AG09309 (cell line): Measurements from ENCODE around the gene IL7R.

Experiments
- DNase-seq: peaks from one replicate; pipeline ENCODE4 v3.0.0-alpha.2; 2010; ENCODE audit warnings: low read depth
- H3K4me3 ChIP-seq: 2 replicates; pipeline ENCODE4 v1.5.1; 2011; ENCODE audit warnings: mild to moderate bottlenecking, low read depth, low read length, moderate library complexity; ENCODE audit not compliant: control insufficient read depth
- CTCF ChIP-seq: IDR thresholded peaks from 2 replicates; pipeline ENCODE4 v1.5.1; 2011; ENCODE audit warnings: mild to moderate bottlenecking, low read depth, low read length, inconsistent platforms; ENCODE audit not compliant: insufficient read depth, control insufficient read depth; ENCODE audit errors: missing control alignments

Gene IL7R

GRCh38 chr5:35857606-35858205 lies 1.0 kb downstream of the IL7R start:
- TF ChIP-seq CTCF, result no peak
- peak; percentile 75 for DNase-seq
- H3K4me3 ChIP-seq, result peak overlapping the region; percentile 33

GRCh38 chr5:35859101-35859661 lies 2.5 kb downstream of the IL7R start:
- peak overlapping the region; percentile 5; the same call in 1 of the 2 replicates for H3K4me3 ChIP-seq
- no peak for DNase-seq
- no peak for TF ChIP-seq CTCF

- no peak overlapping the region for H3K4me3 ChIP-seq
- no peak for TF ChIP-seq CTCF
- DNase-seq, result peak; percentile 89
Observed at GRCh38 chr5:35860686-35861085, 4.0 kb downstream of the IL7R start.

GRCh38 chr5:35861718-35862117 lies 5.0 kb downstream of the IL7R start:
- H3K4me3 ChIP-seq, result no peak overlapping the region
- DNase-seq, result no peak
- no peak for TF ChIP-seq CTCF

- no peak for TF ChIP-seq CTCF
- no peak overlapping the region for H3K4me3 ChIP-seq
- DNase-seq, result no peak
Observed at GRCh38 chr5:35862126-35862525, 5.4 kb downstream of the IL7R start.

- TF ChIP-seq CTCF, result no peak
- H3K4me3 ChIP-seq, result no peak overlapping the region
- DNase-seq, result no peak
Observed at GRCh38 chr5:35863159-35863558, 6.5 kb downstream of the IL7R start.
